ENCODE data around the gene TBC1D21.

The TBC1D21 gene

GRCh38 chr15:73889053-73889761 lies 15.8 kb downstream of the TBC1D21 start:
- TF ChIP-seq GATA3 (IDR thresholded peaks at IDR 0.05; ENCODE audit: low read depth, low read length): no peak
- no peak for TF ChIP-seq GATA2 (IDR thresholded peaks at IDR 0.05; ENCODE audit: low read depth, low read length)

- TF ChIP-seq GATA2 (IDR thresholded peaks at IDR 0.05; ENCODE audit: low read depth, low read length) (no peak), GATA3 (IDR thresholded peaks at IDR 0.05; ENCODE audit: low read depth, low read length) (no peak)
Observed at GRCh38 chr15:73889762-73890124, 16.4 kb downstream of the TBC1D21 start.

GRCh38 chr15:73891328-73892315 lies 18.3 kb downstream of the TBC1D21 start:
- TF ChIP-seq GATA3 (IDR thresholded peaks at IDR 0.05; ENCODE audit: low read depth, low read length): no peak
- no peak for TF ChIP-seq GATA2 (IDR thresholded peaks at IDR 0.05; ENCODE audit: low read depth, low read length)

GRCh38 chr15:73892446-73893226 lies 19.3 kb downstream of the TBC1D21 start:
- TF ChIP-seq GATA3 (IDR thresholded peaks at IDR 0.05; ENCODE audit: low read depth, low read length): no peak
- TF ChIP-seq GATA2 (IDR thresholded peaks at IDR 0.05; ENCODE audit: low read depth, low read length): no peak

- no peak for TF ChIP-seq GATA3 (IDR thresholded peaks at IDR 0.05; ENCODE audit: low read depth, low read length)
Observed at GRCh38 chr15:73894133-73894814, 20.9 kb downstream of the TBC1D21 start.

DNA sequence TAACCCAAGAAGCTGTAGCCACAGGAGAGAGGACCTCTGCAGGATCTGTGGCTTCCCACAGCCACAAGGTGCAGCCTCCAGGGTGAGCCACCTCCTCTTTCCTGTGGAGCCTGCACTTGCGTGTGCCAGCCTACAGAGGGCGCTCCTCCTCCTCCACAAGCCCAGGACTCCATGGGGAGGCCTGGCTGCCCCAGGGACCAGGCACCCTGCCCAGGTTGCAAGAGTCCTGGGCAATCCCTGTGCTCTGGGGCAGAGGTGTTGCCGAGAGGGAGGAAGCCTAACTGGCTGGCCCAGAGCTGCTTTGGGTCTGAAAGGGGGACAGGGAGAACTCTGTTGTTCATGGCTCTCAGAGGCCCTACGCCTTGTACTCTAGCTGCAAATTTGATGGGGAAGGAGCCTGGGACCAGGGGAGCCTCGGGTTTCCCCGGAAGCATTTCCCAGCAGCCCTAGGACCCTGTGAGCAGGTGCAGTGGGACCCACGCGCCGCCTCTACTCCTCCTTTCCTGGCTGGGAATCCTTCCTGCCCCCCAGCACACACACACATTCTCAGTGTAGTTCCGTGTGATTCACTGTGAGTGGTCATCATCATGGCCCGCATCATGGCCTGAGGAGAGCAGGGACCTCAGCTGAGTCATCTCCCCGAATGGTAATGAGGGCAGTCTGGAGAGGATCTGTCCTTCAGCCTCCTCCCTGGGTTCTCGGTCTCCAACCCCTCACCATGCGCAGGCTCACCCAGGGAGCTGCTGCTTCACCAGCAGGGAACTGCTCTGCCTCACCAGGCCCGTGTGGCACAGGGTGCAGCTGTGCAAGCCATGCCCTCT lies 24.3 kb downstream of the TBC1D21 start:
- TF ChIP-seq GATA2 (IDR thresholded peaks at IDR 0.05; ENCODE audit: low read depth, low read length): no peak
- no peak for TF ChIP-seq GATA3 (IDR thresholded peaks at IDR 0.05; ENCODE audit: low read depth, low read length)

- TF ChIP-seq GATA3 (IDR thresholded peaks at IDR 0.05; ENCODE audit: low read depth, low read length) (no peak), GATA2 (IDR thresholded peaks at IDR 0.05; ENCODE audit: low read depth, low read length) (no peak)
Observed at GRCh38 chr15:73899197-73900094, 26.1 kb downstream of the TBC1D21 start.

DNA sequence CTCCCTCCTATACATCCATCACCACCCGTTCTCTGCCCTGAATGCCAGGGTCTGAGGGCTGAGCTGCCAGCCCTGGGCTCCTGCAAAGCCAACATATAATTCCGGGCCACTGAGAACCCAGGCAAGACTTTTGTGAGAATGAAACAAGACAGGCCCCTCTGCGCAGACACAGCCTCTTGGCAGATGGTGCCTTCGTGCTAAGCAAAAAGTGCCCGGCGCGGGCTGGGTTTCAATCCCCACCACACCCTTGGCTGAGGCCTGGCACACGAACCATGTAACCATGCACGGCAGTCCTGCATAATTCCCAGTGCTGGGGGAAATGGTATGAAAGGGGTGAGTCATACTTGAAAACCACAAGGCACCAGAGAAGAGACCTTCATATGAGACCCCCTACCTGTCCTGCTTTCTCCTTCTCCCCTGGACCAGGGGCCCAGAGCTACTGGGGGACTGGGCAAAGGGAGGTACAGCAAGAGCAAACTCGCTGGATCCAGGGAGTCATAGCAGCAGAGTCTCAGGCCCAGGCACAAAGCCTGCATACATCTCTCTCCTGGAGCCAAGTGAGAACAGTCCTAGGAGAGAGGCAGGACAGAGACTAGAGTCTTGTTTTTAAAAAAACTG lies 26.8 kb downstream of the TBC1D21 start:
- TF ChIP-seq GATA3 (IDR thresholded peaks at IDR 0.05; ENCODE audit: low read depth, low read length): no peak
- no peak for TF ChIP-seq GATA2 (IDR thresholded peaks at IDR 0.05; ENCODE audit: low read depth, low read length)

DNA sequence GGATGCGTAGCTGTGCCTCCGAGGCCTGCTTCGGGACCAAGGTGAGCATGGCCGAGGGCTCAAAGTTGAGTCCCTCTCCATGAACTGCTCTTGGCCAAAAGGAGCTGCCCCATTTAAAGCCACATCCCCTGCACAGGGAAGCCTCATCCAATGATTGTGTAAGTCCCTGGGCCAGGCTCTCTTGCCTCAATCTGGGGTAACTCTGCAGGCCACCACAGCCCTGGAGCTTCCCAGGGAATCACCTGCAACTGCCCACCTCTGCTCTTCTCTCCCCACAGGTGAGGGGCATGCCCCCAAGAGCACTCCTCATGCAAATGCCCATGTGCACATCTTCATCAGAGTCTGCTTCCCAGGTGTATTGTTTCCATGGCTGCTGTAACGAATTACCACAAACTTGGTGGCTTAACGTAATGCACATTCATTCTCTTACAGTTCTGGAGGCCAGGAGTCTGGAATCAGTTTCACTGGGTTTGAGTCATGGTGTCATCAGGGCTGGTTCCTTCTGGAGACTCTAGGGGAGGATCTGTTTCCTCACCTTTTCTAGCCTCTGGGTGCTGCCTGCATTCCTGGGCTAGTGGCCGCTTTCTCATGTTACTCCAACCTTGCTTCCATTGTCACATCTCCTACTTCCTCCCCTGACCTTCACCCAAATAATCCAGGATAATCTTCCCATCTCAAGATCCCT lies 27.9 kb downstream of the TBC1D21 start:
- TF ChIP-seq GATA3 (IDR thresholded peaks at IDR 0.05; ENCODE audit: low read depth, low read length) (no peak), GATA2 (IDR thresholded peaks at IDR 0.05; ENCODE audit: low read depth, low read length) (no peak)

GRCh38 chr15:73902121-73903020 lies 29.0 kb downstream of the TBC1D21 start:
- TF ChIP-seq GATA3 (IDR thresholded peaks at IDR 0.05; ENCODE audit: low read depth, low read length) (no peak), GATA2 (IDR thresholded peaks at IDR 0.05; ENCODE audit: low read depth, low read length) (no peak)

All from SH-SY5Y (cell line).